Spleen (tissue), 11 donors: ENCODE data around the gene LAMP1. TPM values are rescaled to one million over a fixed set of nuclear protein-coding genes. Genes with fewer than 3 reads are reported as not detected.
"Not testable (repeated sequence)": the region's sequence is repeated elsewhere in the genome, so short reads cannot be mapped to it uniquely, and the experiment has no call there.

Experiments used
- DNase-seq: peaks from one replicate; pipeline ENCODE4 v3.0.0-alpha.2; 2020
- H3K27ac ChIP-seq, 8 donors: fragments of 200-600 bp; sonication (generic) in 7 of 8; 1 replicate in 4 of 8; 2 replicates in 4 of 8; pipeline versions ENCODE4 v1.5.0 to v1.8.0; 2016 to 2021; ENCODE audit warnings: inconsistent platforms in 4 of 8, mild to moderate bottlenecking in 4 of 8, moderate library complexity in 1 of 8
- H3K27me3 ChIP-seq, 7 donors: fragments of 200-600 bp; sonication (generic) in 6 of 7; replicated peaks in 1 of 7; 1 replicate in 4 of 7; 2 replicates in 3 of 7; pipeline versions ENCODE4 v1.5.0 to v1.8.0; 2016 to 2021; ENCODE audit warnings: inconsistent platforms in 3 of 7, mild to moderate bottlenecking in 1 of 7
- H3K36me3 ChIP-seq, 6 donors: fragments of 200-600 bp; sonication (generic) in 5 of 6; 1 replicate in 4 of 6; 2 replicates in 2 of 6; pipeline versions ENCODE4 v1.5.0 to v1.8.0; 2016 to 2021; ENCODE audit warnings: inconsistent platforms in 2 of 6
- H3K4me1 ChIP-seq, 6 donors: fragments of 200-600 bp; sonication (generic) in 5 of 6; 1 replicate in 3 of 6; 2 replicates in 3 of 6; pipeline versions ENCODE4 v1.5.0 to v1.8.0; 2016 to 2021; ENCODE audit warnings: inconsistent platforms in 3 of 6
- H3K4me3 ChIP-seq, 8 donors: fragments of 200-600 bp; sonication (generic) in 7 of 8; 1 replicate in 4 of 8; 2 replicates in 4 of 8; pipeline versions ENCODE4 v1.5.0 to v1.8.0; 2016 to 2021; ENCODE audit warnings: inconsistent platforms in 4 of 8, mild to moderate bottlenecking in 4 of 8, moderate library complexity in 2 of 8
- H3K9me3 ChIP-seq, 8 donors: fragments of 200-600 bp; sonication (generic) in 7 of 8; 1 replicate in 4 of 8; 2 replicates in 4 of 8; pipeline versions ENCODE4 v1.5.0 to v1.8.0; 2016 to 2021; ENCODE audit warnings: inconsistent platforms in 4 of 8
- POLR2A ChIP-seq, 3 donors: fragments of 450-650 bp; IDR thresholded peaks; one replicate each; pipeline ENCODE4 v1.5.1; 2017; ENCODE audit warnings: antibody characterized with exemption in 3 of 3, mild to moderate bottlenecking in 1 of 3
- POLR2AphosphoS5 ChIP-seq, 3 donors: sonication (generic); formaldehyde crosslinking; IDR thresholded peaks; one replicate each; pipeline ENCODE4 v1.5.1; 2017; ENCODE audit warnings: antibody characterized with exemption in 3 of 3
- WGBS, 5 donors: extraction: QIAGEN DNeasy Blood & Tissue Kit in 3 of 5; methylation state at CpG; one replicate each; pipeline versions ENCODE4 v1.1.5 to v1.1.7; 2013 to 2018; 5-methylcytosine and 5-hydroxymethylcytosine counted together
- intact Hi-C: fragments of 100-400 bp; cut with DNase I; formaldehyde crosslinking; loops from one replicate; pipeline ENCODE4 v1.15.0; 2023; ENCODE audit warnings: low total_unique reads
- polyA plus RNA-seq, 3 donors: library from polyadenylated mRNA; stranded (reverse); fragments of 200-250 nt; gene quantifications; one replicate each; pipeline ENCODE4 v1.2.1, GENCODE V29; 2013
- total RNA-seq, 7 donors: library from RNA; depleted of rRNA in 3 of 7; stranded (reverse); fragments of >200 nt in 3 of 7; fragmentation: NEBNext Ultra II Directional in 4 of 7; extraction: Animal tissue kit (Norgen Biotek cat#: 25700) in 4 of 7; gene quantifications; one replicate each; pipeline versions ENCODE4 v1.1.0 to v1.2.1, GENCODE V29; 2016 to 2021
- TF ChIP-seq, protein P1 (sequence below), 11 experiments: fragments of 200-600 bp in 7 of 11; fragments of 450-650 bp in 4 of 11; sonication (generic) in 4 of 11; IDR thresholded peaks in 8 of 11; conservative IDR thresholded peaks in 3 of 11; 1 replicate in 7 of 11; 2 replicates in 4 of 11; pipeline versions ENCODE4 v1.4.0 to v1.8.0; 2016 to 2021; ENCODE audit warnings: antibody characterized with exemption in 11 of 11, inconsistent platforms in 4 of 11, mild to moderate bottlenecking in 1 of 11
- donor health status: healthy with polysubstance abuse.
- donor health status: DM: no; HTN: no; CAD: no; lungs with moderate emphysema.
- donor health status: DM: no; HTN: no; CAD: no.
- donor health status: Bipolar disorder and iron deficiency.
- donor health status: healthy.
- donor health status: DM: no; HTN: no; CAD: no.
- donor health status: DM: yes; HTN: yes; CAD: no.

Gene LAMP1
- total and polyA plus RNA-seq, 10 donors: 27.0 to 210 (median 141) TPM

DNA sequence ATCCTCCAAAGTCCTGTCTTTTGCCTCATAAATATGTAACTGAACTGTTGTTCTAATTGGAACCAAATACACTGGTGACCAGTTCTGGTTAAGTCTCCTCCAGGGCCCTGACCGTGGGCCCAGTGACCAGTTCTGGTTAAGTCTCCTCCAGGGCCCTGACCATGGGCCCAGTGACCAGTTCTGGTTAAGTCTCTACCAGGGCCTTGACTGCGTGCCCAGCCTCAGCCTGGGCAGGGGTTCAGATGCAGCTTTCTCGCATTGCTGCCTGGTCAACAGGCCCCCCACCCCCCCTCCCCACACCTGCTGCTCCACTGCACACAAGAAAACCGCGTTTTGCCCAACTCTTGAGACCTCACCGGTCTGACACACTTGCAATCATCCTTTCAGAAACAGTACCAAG is 70.7 kb downstream of the LAMP1 start:
- Histone ChIP-seq H3K9me3 (no peaks in the 10 kb centered on the region), H3K36me3 (no peaks in the 10 kb centered on the region), H3K27me3 (peaks cover 0 to 37% (median 19%) of the 10 kb centered on the region in 7 donors), H3K4me3 (no peak overlapping the region), H3K4me1 (peaks cover 0 to 20% (median 15%) of the 10 kb centered on the region in 6 donors), H3K27ac (no peak overlapping the region)
- TF ChIP-seq POLR2AphosphoS5 (IDR thresholded peaks at IDR 0.05) (no peak), POLR2A (IDR thresholded peaks at IDR 0.05) (no peak)
- TF ChIP-seq, protein P1, sequence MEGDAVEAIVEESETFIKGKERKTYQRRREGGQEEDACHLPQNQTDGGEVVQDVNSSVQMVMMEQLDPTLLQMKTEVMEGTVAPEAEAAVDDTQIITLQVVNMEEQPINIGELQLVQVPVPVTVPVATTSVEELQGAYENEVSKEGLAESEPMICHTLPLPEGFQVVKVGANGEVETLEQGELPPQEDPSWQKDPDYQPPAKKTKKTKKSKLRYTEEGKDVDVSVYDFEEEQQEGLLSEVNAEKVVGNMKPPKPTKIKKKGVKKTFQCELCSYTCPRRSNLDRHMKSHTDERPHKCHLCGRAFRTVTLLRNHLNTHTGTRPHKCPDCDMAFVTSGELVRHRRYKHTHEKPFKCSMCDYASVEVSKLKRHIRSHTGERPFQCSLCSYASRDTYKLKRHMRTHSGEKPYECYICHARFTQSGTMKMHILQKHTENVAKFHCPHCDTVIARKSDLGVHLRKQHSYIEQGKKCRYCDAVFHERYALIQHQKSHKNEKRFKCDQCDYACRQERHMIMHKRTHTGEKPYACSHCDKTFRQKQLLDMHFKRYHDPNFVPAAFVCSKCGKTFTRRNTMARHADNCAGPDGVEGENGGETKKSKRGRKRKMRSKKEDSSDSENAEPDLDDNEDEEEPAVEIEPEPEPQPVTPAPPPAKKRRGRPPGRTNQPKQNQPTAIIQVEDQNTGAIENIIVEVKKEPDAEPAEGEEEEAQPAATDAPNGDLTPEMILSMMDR (IDR thresholded peaks at IDR 0.05 in 8 of 11, conservative IDR thresholded peaks at IDR 0.05 in 3 of 11): no peak
- DNase-seq: no peak
- 75 to 86% (median 78%) methylated on average over 6 of the region's 6 CpGs for WGBS, 5 donors
- intact Hi-C loops: no loop called here

- H3K4me3 ChIP-seq, H3K27ac ChIP-seq, DNase-seq, H3K36me3 ChIP-seq, H3K9me3 ChIP-seq, intact Hi-C loops: not testable (repeated sequence)
- Histone ChIP-seq H3K4me1 (peaks cover 0 to 15% (median 11%) of the 10 kb centered on the region in 6 donors), H3K27me3 (peaks cover 0 to 31% (median 13%) of the 10 kb centered on the region in 7 donors)
- 91 to 95% (median 93%) methylated on average over 6 of the region's 6 CpGs for WGBS, 5 donors
These were observed 71.3 kb downstream of the LAMP1 start for GRCh38 chr13:113368353-113368752.

GRCh38 chr13:113369189-113369588 is 72.2 kb downstream of the LAMP1 start:
- H3K4me1 ChIP-seq: peaks cover 0 to 9% (median 6%) of the 10 kb centered on the region in 6 donors
- no peak overlapping the region for H3K4me3 ChIP-seq
- H3K27ac ChIP-seq: no peak overlapping the region
- peaks cover 0 to 29% (median 8%) of the 10 kb centered on the region in 7 donors for H3K27me3 ChIP-seq
- 87 to 92% (median 90%) methylated on average over 27 to 29 of the region's 29 CpGs for WGBS, 5 donors
- no peaks in the 10 kb centered on the region for H3K9me3 ChIP-seq
- DNase-seq: no peak
- H3K36me3 ChIP-seq: no peaks in the 10 kb centered on the region
- TF ChIP-seq, protein P1 (IDR thresholded peaks at IDR 0.05 in 8 of 11, conservative IDR thresholded peaks at IDR 0.05 in 3 of 11): no peak
- no peak for TF ChIP-seq POLR2A (IDR thresholded peaks at IDR 0.05)
- no peak for TF ChIP-seq POLR2AphosphoS5 (IDR thresholded peaks at IDR 0.05)
- intact Hi-C loops: no loop called here

DNA sequence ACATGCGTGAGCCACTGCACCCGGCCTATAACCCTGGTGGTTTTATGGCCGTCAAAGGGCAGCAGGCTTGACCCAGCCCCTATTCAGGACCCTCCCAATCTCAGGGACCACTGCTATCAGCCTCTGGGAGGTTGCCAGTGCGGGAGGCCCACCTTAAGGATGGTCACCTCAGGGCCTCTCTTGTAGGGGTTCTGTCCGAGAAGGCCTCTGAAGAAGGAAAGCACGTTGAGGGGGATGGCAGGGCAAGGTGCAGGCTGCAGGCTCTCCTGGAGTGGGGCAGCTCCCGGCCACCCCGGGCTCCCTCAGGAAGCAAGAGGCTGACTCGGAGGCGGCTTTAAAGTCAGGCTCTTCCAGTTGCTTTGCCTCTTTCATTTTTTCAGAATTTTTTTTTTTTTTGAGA is 72.8 kb downstream of the LAMP1 start:
- Histone ChIP-seq H3K9me3 (no peaks in the 10 kb centered on the region), H3K4me3 (no peak overlapping the region), H3K27ac (no peak overlapping the region), H3K27me3 (peaks cover 0 to 29% (median 3%) of the 10 kb centered on the region in 7 donors), H3K36me3 (no peaks in the 10 kb centered on the region), H3K4me1 (peaks cover 0 to 3% (median under 1%) of the 10 kb centered on the region in 6 donors)
- 83 to 95% (median 88%) methylated on average over 9 to 10 of the region's 10 CpGs for WGBS, 5 donors
- DNase-seq: no peak
- TF ChIP-seq POLR2A (IDR thresholded peaks at IDR 0.05): no peak
- TF ChIP-seq, protein P1 (IDR thresholded peaks at IDR 0.05 in 8 of 11, conservative IDR thresholded peaks at IDR 0.05 in 3 of 11): no peak
- TF ChIP-seq POLR2AphosphoS5 (IDR thresholded peaks at IDR 0.05): no peak
- intact Hi-C loops: no loop called here

GRCh38 chr13:113371061-113371460 is 74.0 kb downstream of the LAMP1 start:
- no peak overlapping the region for H3K27ac ChIP-seq
- no peak for DNase-seq
- intact Hi-C loops: no loop called here
- H3K27me3 ChIP-seq: peaks cover 0 to 18% (median 0%) of the 10 kb centered on the region in 7 donors
- TF ChIP-seq, protein P1 (IDR thresholded peaks at IDR 0.05 in 8 of 11, conservative IDR thresholded peaks at IDR 0.05 in 3 of 11): no peak
- TF ChIP-seq POLR2A (IDR thresholded peaks at IDR 0.05) (no peak), POLR2AphosphoS5 (IDR thresholded peaks at IDR 0.05) (no peak)
- H3K36me3 ChIP-seq: no peaks in the 10 kb centered on the region
- 70 to 80% (median 76%) methylated on average over 10 to 13 of the region's 13 CpGs for WGBS, 5 donors
- H3K9me3 ChIP-seq: no peaks in the 10 kb centered on the region
- H3K4me1 ChIP-seq: no peaks in the 10 kb centered on the region
- no peak overlapping the region for H3K4me3 ChIP-seq

DNA sequence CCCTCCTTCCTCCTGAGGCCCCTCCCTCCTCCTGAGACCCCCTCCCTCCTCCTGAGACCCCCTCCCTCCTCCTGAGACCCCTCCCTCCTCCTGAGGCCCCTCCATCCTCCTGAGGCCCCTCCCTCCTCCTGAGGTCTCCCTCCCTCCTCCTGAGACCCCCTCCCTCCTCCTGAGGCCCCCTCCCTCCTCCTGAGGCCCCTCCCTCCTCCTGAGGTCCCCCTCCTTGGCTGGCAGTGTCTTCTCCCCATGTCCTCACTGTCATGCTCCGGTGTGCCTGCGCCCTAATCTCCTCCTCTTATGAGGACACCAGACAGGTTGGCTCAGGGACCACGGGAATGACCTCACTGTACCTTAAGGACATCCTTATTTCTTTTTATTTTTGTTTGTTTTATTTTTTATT is 74.7 kb downstream of the LAMP1 start:
- WGBS, 5 donors: 90 to 95% (median 92%) methylated on average over 3 of the region's 3 CpGs
- DNase-seq, H3K27ac ChIP-seq, H3K4me1 ChIP-seq, intact Hi-C loops, H3K9me3 ChIP-seq, H3K4me3 ChIP-seq, H3K36me3 ChIP-seq: not testable (repeated sequence)
- peaks cover 0 to 19% (median 0%) of the 10 kb centered on the region in 7 donors for H3K27me3 ChIP-seq
